ENCODE measurements around the gene HDAC4. TPM values are rescaled to one million over a fixed set of nuclear protein-coding genes. Genes with fewer than 3 reads are reported as not detected.

Gene HDAC4
- total RNA-seq, 6 donors from 2014 or later = 16.1 to 108 (median 45.0) TPM

DNA sequence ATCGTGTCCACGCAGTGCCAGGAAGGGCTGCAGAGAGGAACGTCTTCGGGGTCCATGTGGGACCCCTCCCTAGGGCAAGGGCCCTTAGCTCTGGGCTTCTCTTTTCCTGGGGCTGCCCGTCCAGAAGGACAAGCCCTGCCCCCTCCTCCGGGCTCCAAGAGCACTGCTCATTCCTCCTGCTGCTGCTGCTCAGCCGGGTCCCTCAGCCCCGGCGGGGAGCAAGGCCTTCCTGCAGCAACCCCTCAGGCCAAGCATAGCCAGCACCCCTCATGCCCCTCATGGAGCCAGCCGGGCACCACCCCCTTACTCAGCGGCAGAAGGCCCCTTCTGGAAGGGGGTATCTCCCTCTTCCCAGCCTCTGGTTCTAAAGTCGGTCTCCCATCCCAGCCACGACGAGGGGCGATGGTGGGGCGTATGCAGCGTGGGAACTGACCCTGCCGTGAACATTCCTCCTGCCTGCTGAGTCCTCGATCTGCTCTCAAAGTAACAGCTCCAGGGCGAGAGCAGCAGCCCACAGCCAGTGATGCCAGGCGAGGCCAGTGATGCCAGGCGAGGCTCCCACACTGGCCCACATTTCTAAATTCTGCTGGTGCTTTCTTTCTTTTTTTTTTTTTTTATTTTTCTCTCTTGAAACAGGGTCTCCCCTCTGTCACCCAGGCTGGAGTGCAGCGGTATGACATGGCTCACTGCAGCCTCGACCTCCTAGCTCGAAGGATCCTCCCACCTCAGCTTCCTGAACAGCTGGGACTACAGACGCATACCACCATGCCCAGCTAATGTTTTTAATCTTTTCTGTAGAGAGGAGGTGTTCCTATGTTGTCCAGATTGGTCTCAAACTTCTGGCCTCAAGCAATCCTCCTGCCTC lies 99.7 kb downstream of the HDAC4 start:
- ATAC-seq (ENCODE audit: low FRiP score in 2 of 2) (peak in 1 of 2 donors; percentile 6), DNase-seq (peak; percentile 18 to 63)
- no peak overlapping the region for H3K27ac ChIP-seq
- no peaks in the 10 kb centered on the region for H3K27me3 ChIP-seq
- H3K9me3 ChIP-seq = no peaks in the 10 kb centered on the region
- TF ChIP-seq, protein P1, sequence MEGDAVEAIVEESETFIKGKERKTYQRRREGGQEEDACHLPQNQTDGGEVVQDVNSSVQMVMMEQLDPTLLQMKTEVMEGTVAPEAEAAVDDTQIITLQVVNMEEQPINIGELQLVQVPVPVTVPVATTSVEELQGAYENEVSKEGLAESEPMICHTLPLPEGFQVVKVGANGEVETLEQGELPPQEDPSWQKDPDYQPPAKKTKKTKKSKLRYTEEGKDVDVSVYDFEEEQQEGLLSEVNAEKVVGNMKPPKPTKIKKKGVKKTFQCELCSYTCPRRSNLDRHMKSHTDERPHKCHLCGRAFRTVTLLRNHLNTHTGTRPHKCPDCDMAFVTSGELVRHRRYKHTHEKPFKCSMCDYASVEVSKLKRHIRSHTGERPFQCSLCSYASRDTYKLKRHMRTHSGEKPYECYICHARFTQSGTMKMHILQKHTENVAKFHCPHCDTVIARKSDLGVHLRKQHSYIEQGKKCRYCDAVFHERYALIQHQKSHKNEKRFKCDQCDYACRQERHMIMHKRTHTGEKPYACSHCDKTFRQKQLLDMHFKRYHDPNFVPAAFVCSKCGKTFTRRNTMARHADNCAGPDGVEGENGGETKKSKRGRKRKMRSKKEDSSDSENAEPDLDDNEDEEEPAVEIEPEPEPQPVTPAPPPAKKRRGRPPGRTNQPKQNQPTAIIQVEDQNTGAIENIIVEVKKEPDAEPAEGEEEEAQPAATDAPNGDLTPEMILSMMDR (IDR thresholded peaks at IDR 0.05) = no peak
- no peak for TF ChIP-seq POLR2A (IDR thresholded peaks at IDR 0.05)
- TF ChIP-seq POLR2AphosphoS5 (IDR thresholded peaks at IDR 0.05) = no peak
- TF ChIP-seq EP300 (IDR thresholded peaks at IDR 0.05) = no peak
- H3K36me3 ChIP-seq = no peaks in the 10 kb centered on the region
- no peak overlapping the region for H3K4me3 ChIP-seq
- H3K4me1 ChIP-seq = peaks cover 0 to 22% (median 6%) of the 10 kb centered on the region in 4 donors
- 93 to 94% methylated on average over 23 to 26 of the region's 26 CpGs for WGBS, 2 donors

DNA sequence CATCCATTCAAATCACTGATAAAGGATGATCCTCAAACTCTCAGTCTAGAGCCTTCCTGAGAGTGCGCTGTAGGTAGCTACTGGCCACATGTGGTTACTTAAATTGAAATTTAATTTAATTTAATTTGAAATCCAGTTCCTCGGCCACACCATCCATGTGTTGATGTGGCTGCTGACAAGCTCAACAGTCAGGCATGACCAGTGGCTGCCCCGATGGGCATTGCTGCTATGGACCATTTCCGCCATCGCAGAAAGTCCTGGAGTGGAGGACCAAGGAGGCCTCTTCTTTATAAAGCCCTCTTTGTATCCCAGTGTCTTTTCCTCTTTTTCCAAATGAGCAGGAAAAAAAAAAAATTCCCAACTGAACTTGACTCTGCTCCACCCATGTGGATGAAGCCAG lies 100.6 kb downstream of the HDAC4 start:
- Histone ChIP-seq H3K36me3 (no peaks in the 10 kb centered on the region), H3K4me3 (no peak overlapping the region), H3K27me3 (no peaks in the 10 kb centered on the region), H3K9me3 (no peaks in the 10 kb centered on the region), H3K27ac (no peak overlapping the region), H3K4me1 (peaks cover 0 to 24% (median 12%) of the 10 kb centered on the region in 4 donors)
- DNase-seq = peak in 1 of 2 donors; percentile 14
- TF ChIP-seq, protein P1 (IDR thresholded peaks at IDR 0.05) = no peak
- TF ChIP-seq POLR2A (IDR thresholded peaks at IDR 0.05) = no peak
- TF ChIP-seq POLR2AphosphoS5 (IDR thresholded peaks at IDR 0.05) = no peak
- no peak for TF ChIP-seq EP300 (IDR thresholded peaks at IDR 0.05)
- no peak for ATAC-seq (ENCODE audit: low FRiP score in 2 of 2)
- 99 to 100% methylated on average over 5 of the region's 5 CpGs for WGBS, 2 donors

DNA sequence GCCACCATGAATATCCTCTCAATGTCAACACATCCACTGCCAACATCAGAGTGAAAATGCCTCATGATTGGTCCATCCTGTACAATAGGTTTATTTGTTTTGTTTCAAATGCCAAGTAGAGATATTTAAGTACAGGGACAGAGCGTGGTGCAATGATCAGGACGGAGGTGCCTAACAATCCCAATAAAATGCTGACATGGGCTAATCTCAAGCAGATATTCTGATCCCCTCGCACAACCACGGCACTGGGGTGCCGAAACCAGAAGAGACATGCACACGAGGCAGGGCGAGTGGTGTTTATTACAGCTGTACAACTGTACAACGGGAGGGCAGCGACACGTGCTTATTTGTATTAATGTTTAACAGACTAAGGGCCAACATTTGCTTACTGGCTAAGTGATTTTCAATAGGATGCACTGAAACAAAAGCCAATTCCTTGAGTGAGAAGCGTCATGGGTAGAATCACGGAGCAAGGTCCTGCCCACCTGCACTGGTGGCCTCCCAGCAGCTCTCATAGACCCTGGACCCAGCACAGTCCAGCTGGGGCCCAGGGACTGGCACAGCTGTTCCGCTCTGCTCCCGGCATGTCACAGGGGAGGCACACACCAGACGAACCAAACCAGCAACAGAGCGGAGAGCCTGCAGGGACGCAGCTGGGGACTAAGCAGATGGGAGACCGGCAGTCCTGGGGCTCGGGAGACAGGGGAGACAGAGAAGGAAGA lies 101.4 kb downstream of the HDAC4 start:
- 87 to 89% methylated on average over 19 of the region's 19 CpGs for WGBS, 2 donors
- H3K36me3 ChIP-seq = no peaks in the 10 kb centered on the region
- no peak for ATAC-seq (ENCODE audit: low FRiP score in 2 of 2)
- H3K9me3 ChIP-seq = no peaks in the 10 kb centered on the region
- DNase-seq = peak in 1 of 2 donors; percentile 18
- H3K4me1 ChIP-seq = peaks cover 4 to 27% (median 12%) of the 10 kb centered on the region in 4 donors
- no peak for TF ChIP-seq EP300 (IDR thresholded peaks at IDR 0.05)
- TF ChIP-seq, protein P1 (IDR thresholded peaks at IDR 0.05) = no peak
- TF ChIP-seq POLR2A (IDR thresholded peaks at IDR 0.05) = no peak
- no peak for TF ChIP-seq POLR2AphosphoS5 (IDR thresholded peaks at IDR 0.05)
- no peaks in the 10 kb centered on the region for H3K27me3 ChIP-seq
- H3K27ac ChIP-seq = no peak overlapping the region
- no peak overlapping the region for H3K4me3 ChIP-seq

DNA sequence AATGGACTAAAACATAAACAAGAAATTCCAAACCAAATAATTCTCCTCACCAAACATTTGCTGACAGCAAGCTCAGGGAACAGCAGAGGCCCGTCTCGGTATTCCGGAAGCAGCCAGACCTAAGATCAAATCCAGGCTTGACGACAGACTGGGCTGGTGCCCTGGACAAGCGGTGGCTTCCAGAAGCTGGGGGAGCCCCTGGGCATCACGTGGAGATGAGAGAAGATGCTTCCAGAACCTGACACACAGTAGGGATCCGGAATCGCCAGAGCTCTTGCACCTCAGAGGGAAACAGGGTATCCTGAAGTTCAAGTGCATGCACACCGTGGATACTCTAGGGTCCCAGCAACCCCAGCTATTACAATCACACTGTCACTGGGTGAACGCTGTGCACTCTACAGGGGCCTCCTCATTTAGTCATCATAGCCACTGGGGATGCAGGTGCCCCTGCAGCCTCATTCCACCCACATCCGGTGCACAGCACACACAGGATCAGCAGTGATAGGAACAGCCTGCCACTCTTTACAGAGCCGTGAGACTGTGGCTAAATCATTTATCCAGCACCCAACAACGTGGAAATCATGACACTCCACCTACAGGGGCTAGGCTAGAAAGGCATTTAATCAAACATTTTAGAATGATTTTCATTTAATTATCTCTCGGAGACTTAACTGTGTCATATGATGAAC lies 102.6 kb downstream of the HDAC4 start:
- H3K27ac ChIP-seq = no peak overlapping the region
- no peaks in the 10 kb centered on the region for H3K9me3 ChIP-seq
- WGBS, 2 donors = 76 to 83% methylated on average over 7 to 14 of the region's 14 CpGs
- ATAC-seq (ENCODE audit: low FRiP score in 2 of 2) (no peak), DNase-seq (peak in 1 of 2 donors; percentile 29)
- no peaks in the 10 kb centered on the region for H3K27me3 ChIP-seq
- H3K36me3 ChIP-seq = no peaks in the 10 kb centered on the region
- H3K4me1 ChIP-seq = peaks cover 11 to 38% (median 17%) of the 10 kb centered on the region in 4 donors
- H3K4me3 ChIP-seq = no peak overlapping the region
- TF ChIP-seq, protein P1 (IDR thresholded peaks at IDR 0.05) = peak in 1 of 6 experiments; percentile 12
- TF ChIP-seq POLR2A (IDR thresholded peaks at IDR 0.05) = no peak
- no peak for TF ChIP-seq POLR2AphosphoS5 (IDR thresholded peaks at IDR 0.05)
- TF ChIP-seq EP300 (IDR thresholded peaks at IDR 0.05) = no peak
